IPS-11a (cell line): ENCODE results near the gene ZBTB7A.

Experiments used
- H3K4me3 ChIP-seq: one replicate; pipeline ENCODE4 v1.5.1; 2013; ENCODE audit warnings: low read depth, low read length, control low read depth

ZBTB7A gene

GRCh38 chr19:4057931-4058692 lies 8.6 kb downstream of the ZBTB7A start:
- no peak overlapping the region for H3K4me3 ChIP-seq

DNA sequence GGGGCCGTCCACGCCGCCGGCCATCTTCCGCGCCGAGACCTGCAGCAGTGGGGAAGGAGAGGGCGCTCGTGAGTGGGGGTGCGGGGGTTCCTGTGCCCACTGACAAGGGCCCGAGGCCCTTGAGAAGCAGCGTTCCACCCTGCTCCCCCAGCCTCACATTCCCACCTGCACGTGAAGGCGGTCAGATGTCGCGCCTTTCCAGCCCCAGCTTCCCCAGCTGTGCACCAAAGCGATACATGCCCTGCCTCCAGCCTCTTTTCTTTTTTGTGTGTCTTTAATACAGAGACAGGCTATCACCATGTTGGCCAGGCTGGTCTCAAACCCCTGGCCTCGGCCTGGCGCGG lies 11.5 kb downstream of the ZBTB7A start:
- H3K4me3 ChIP-seq = no peak overlapping the region

- no peak overlapping the region for H3K4me3 ChIP-seq
These were observed 12.1 kb downstream of the ZBTB7A start for GRCh38 chr19:4054441-4055208.

- H3K4me3 ChIP-seq = no peak overlapping the region
These were observed 13.0 kb downstream of the ZBTB7A start for GRCh38 chr19:4053423-4054324.

DNA sequence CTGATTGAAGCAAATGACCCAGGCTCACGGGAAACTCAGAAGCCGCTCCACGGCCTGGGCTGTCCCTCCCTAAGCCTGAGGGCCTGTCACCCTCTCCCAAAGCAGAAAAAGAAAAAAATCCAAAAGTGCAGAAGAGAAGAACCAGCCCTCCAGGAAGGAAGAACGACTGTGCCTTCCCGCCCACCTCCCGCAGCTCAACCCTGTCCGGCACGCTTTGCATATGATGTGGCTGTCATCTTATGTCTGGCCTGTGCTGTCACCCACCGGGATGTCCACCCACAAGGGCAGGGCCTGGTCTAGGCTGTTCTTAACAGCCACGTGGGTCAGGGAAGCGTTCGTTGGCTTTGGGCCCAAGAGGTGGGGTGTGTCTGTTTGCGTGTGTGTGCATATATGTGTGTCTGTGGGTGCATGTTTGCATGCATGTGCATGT lies 13.7 kb downstream of the ZBTB7A start:
- no peak overlapping the region for H3K4me3 ChIP-seq

DNA sequence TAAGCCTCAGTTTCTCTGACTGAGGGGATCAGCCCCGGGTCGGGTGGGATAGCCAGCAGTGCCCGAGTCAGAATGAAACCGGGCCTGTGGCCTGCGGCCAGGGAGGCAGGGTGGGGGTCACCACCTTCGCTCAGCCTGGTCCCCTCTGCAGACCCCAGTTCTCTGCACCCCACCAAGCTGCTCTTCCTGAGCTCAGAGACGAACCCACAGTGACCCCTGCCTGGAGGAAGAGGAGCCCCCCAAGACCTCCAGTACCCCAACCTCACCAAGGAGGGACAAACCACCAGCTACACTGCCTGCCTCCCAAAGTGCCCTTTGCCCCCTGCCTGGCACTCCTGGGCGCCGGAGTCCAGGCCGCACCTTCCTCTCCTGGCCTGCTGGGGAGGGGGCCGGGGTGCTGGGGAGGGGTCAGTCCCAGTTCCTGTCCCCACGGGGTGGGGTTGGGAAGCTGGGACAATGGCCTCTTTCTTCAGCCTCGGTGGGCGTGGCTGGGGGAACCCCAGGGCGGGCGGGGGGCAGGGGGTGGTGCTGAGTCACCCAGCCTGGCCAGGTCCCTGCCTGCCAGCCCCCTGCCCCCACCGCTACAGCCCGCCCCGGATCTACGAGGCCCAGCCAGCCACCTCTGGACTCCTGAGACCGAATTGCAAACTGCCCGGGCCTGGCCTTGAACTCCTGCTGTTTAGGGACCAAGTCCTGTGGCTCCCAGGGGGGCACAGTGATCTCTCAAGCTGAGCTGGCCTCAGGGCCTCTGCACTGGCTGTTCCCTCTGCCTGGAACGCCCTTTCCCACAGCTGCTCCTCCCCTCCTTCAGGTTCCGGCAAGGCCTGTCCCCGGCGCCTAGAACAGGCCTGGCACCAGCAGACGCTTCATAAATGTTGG lies 14.3 kb downstream of the ZBTB7A start:
- H3K4me3 ChIP-seq = no peak overlapping the region

DNA sequence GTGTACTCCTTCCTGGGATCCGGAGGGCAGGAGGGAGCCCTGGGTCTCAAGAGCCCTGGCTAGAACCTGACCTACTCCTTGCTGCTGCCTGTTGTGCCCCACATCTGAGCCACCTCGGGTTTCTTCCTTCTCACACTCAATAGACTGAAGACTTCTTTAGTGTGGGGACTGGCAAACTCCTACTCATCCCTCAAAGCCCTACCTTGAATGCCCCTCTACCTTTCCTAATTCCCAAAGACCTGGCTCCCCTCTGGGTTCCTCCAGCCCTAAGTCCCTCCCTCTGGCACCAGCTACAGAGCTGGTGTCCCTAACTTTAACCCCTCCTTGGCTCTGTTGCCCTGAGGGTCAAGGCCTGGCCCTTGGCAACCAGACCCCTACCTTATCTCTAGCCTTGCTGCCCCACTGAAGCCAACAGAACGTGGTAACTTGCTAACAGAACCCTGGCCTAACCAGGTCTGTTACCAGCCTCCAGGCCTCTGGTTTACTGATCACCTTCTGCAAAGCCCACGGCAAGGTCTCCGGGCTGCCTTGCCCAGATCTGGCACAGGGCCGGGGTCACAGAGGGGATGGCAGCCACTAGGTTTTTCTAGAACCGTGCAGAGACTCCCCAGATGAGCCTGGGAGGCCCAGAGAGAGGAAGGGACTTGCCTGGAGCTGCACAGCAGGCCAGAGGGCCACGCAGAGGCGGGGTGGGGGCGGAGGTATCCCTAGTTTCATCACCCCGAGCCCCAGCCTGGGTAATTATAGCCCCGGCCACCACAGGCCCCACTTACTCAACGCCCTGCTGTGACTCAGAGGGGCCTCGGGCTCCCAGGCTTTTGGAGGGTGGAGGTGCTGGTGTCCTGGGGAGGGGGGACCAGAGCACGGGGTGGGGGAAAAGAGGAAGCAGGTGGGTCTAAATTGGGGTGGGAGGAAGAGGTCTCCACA lies 15.3 kb downstream of the ZBTB7A start:
- H3K4me3 ChIP-seq = no peak overlapping the region

DNA sequence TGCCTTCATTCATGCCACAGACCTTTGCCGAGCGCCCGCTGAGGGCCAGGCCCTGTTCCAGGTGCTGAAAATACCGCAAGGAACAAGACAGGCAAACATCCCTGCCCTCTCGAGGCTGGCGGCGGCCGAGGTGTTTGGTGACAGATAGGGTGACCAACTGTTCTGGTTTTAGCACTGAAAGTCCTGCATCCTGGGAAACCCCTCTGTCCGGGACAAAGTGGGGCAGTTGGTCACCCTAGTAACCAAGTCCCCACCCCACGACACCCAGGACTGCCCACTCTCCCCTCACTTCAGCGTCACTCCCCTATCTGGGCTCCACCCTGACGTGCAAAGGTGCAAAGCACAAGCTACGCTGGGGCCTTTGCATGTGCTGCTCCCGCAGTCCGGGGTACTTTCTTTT lies 17.3 kb downstream of the ZBTB7A start:
- H3K4me3 ChIP-seq = no peak overlapping the region

- H3K4me3 ChIP-seq = no peak overlapping the region
These were observed 19.6 kb downstream of the ZBTB7A start for GRCh38 chr19:4046946-4047683.

GRCh38 chr19:4046362-4046691 lies 20.4 kb downstream of the ZBTB7A start:
- H3K4me3 ChIP-seq = no peak overlapping the region

- H3K4me3 ChIP-seq = no peak overlapping the region
These were observed 20.9 kb downstream of the ZBTB7A start for GRCh38 chr19:4045597-4046361.

- H3K4me3 ChIP-seq = no peak overlapping the region
These were observed 21.7 kb downstream of the ZBTB7A start for GRCh38 chr19:4044990-4045465.

GRCh38 chr19:4043966-4044715 lies 22.6 kb downstream of the ZBTB7A start:
- no peak overlapping the region for H3K4me3 ChIP-seq

- H3K4me3 ChIP-seq = no peak overlapping the region
These were observed 23.3 kb downstream of the ZBTB7A start for GRCh38 chr19:4043401-4043800.

DNA sequence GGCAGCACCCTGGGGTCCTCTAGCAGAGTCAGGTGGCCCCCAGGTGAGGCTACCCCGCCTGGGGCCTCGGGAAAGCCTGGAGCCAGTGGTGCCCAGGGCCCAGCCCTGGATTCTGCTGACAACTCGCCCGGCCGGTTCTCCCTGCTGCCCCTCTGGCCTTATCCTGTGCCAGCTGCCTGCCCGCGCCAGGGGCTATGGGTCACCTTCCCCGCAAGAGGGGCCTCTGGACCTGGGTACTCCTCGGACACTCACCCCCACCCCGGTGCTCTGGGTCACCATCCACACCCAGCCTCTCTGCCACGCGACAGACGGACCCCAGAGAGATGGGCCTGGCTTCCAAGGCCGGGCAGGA lies 24.0 kb downstream of the ZBTB7A start:
- H3K4me3 ChIP-seq = no peak overlapping the region

DNA sequence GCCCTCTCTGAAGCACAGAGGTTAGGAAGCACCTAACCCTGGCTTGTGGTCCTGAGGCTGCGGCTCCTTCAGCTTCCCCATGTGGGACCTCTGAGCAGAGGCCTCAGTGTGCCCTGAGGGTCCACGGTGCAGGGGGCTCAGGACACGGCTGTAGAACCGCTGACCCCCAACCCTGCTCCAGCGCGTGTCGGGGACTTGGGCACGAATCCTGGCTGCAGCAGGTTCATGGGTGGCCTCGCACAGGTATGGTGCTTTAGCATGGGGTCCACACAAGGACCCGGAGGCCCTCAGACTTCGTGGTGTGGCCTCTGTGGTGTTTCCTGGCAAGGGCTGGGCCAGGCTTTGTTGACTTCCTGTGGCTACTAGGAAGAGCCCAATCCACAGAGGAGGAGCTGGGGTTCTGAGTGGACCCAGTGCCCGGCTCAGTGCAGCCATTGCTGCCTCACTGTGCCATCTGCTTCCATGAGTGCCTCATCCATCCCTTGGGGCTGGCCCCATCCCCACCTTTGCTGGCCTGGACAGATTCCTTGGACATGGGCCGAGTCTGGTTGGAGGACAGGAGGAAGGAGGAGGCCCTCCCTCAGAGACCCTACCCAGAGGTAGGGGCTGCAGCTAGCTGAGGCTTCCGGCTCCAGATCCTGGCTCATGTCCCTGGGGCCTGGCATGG lies 24.5 kb downstream of the ZBTB7A start:
- no peak overlapping the region for H3K4me3 ChIP-seq
